ENCODE results near the gene KCNIP3.
"Not testable (repeated sequence)": the region's sequence is repeated elsewhere in the genome, so short reads cannot be mapped to it uniquely, and the experiment has no call there.

KCNIP3 gene

DNA sequence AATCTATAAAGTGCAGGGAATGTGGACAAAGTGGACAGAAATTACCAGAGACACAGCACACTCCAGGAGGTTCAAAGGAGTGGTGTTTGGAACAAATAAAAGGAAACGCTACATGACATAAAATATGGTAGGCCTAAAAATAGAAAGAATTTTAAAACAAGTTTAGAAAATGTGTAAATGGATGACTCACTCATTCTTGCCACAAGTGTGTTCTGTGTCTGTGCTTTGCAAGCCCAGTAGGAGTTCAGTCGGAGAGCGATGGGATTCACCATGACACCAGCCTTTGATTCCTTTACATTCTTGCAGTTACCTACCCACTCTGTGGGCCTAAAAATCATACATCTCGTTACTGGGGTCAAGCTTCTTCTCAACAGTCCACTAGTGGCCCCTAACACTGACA lies 136.2 kb downstream of the KCNIP3 start:
- DNase-seq = not testable (repeated sequence)

DNA sequence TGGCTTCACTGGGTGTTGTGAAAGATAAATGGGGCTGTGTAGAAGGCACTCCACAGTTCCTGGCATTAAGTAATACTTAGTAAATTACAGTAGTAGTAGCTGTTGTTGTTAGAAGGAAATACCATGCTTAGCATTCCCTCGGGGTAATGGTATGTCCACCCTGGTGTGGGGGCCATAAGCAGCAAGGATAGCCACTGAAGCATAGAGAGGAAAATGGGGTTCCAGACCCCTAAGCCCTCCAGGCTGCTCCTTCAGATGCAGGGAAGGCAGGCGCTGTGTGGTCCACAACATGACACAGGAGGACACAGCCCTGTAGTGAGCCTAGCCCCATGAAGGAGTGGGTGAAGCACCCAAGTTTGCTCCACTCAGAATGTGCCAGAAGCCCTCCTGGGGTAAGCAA lies 136.8 kb downstream of the KCNIP3 start:
- DNase-seq = not testable (repeated sequence)

DNA sequence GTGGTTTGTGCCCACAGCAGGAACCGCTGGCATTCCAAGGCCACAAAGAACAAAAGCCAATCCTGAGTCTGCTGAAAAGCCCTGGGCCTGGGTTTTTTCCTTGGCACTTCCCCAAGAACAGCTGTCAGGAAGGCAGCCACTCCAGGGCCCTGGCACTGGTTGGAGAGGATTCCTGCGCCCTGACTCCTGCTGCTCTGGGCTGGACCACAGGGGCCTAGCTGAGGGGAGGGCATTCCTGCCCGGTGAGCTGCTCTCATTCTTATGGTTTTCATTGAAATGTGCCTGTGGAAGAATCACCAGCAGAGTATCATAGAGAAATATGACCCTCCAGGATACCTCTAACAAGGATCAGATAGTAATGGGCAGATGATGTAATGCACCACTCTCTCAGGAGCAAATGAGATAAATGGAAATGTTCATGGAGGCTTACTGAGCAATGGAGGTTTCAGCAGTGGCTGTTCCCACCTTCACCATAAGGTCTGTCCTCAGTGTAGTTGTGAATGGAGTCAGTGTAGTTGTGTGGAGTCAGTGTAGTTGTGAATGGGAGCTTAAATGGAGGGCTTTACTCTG lies 137.4 kb downstream of the KCNIP3 start:
- DNase-seq = not testable (repeated sequence)

DNA sequence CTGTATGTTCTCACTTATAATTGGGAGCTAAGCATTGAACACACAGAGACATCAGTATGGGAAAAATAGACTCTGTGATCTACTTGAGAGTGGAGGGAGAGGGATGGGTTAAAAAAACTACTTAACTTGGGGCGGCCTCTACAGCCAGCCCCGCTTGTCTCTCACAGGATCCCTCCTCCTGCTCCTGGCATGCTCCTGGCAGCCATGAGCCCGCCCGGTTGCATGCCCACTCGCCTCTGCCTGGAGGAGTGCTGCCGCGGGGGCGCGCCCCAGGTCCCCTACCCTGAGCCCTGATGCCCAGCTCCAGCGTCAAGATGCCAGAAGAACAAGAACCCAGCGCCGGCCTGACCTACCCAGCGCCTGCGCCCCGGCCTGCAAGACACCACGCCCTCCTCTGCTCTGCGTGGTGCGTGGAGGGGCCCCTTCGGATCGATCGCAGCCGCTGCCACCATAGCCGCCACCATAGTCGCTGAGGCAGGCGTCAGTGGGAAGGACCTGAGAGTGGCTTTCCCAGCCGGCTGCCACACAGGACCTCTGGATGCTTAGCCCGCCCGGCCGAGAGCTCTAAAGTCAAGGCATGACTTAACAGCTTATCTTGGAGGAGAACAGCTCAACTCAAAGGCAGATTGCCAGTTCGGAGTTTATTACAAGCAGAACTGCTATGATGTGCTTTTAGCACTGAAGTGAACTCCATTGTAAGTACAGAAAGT lies 138.2 kb downstream of the KCNIP3 start:
- not testable (repeated sequence) for DNase-seq

All from NCI-H1105 (cell line).